ENCODE data around the gene CDS1. TPM values are rescaled to one million over a fixed set of nuclear protein-coding genes. Genes with fewer than 3 reads are reported as not detected.

The CDS1 gene
- total RNA-seq, 2 donors from 2014 or later: 0.47 to 0.76 TPM

DNA sequence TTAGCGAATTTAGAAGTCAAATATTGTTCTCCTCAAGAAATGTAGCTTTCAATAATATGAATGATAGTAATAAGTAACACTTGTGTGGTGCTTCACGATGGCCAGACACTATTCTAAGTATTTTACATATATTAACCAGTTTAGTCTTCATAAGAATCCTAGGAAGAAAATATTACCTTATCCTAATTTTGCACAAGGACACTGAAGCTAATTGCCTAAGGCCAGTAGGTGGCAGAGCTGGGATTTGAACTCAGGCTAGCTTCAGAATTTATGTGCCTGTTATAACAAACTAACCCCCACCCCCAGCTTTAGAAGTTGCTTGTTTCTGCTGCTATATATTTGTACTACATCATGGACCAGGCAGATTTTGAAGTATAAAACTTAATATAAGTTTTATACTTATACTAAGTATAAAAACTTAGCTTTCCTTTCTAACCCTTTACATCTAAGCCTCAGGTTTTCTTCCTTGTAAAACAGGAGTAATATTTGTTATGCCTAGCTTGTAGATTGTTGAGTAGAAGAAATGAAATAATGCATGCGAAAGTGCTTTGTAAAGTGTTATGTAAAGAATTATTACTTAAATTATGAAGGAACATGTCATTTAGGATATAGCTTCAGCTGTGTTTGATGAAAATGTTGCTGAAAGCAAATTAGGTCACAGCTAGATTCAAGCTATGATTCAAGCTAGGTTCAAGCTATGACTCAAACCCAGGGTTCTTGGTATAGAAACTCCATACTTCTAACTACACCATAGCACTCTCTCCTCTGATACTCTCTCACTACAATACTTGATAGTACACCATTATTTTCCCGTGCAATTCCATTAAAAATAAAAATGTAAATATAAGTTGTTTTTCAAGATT is 4.2 kb upstream of the CDS1 start:
- DNase-seq (no peak), ATAC-seq (no peak)
- no peak overlapping the region for H3K27ac Mint-ChIP-seq

DNA sequence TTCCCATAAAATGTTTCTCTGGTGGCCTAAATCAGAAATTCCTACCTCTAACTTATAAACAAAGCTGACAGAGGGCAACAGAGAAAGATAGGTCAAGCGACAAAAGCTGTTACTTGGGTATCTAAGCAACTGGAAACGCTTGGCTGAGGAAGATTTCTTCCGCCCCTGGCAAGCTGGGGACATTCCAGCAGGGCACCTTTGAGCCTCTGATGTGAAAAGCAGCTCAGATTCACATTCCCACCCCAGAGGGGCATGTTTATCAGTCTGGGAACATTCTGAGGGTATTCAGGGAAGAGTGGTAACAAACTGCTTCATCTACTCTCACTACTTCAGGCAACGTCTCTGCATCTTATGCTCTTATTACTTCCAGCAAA is 3.5 kb upstream of the CDS1 start:
- H3K27ac Mint-ChIP-seq: no peak overlapping the region
- H3K4me1 Mint-ChIP-seq: peaks cover 18% of the 10 kb centered on the region
- no peak for ATAC-seq
- H3K9me3 ChIP-seq (ENCODE audit: control insufficient read depth, low read length, poor library complexity, severe bottlenecking): no peaks in the 10 kb centered on the region
- H3K27me3 Mint-ChIP-seq: peaks cover 31% of the 10 kb centered on the region
- peaks cover 3% of the 10 kb centered on the region for H3K36me3 Mint-ChIP-seq (ENCODE audit: low read depth)
- H3K4me3 Mint-ChIP-seq: no peak overlapping the region
- DNase-seq: no peak

More for the DNA sequence above, 4.2 kb upstream of the CDS1 start:
- H3K9me3 ChIP-seq (ENCODE audit: control insufficient read depth, low read length, poor library complexity, severe bottlenecking): no peaks in the 10 kb centered on the region
- Mint-ChIP-seq H3K36me3 (ENCODE audit: low read depth) (no peaks in the 10 kb centered on the region), H3K27me3 (peaks cover 31% of the 10 kb centered on the region), H3K4me3 (no peak overlapping the region), H3K4me1 (peaks cover 12% of the 10 kb centered on the region)

DNA sequence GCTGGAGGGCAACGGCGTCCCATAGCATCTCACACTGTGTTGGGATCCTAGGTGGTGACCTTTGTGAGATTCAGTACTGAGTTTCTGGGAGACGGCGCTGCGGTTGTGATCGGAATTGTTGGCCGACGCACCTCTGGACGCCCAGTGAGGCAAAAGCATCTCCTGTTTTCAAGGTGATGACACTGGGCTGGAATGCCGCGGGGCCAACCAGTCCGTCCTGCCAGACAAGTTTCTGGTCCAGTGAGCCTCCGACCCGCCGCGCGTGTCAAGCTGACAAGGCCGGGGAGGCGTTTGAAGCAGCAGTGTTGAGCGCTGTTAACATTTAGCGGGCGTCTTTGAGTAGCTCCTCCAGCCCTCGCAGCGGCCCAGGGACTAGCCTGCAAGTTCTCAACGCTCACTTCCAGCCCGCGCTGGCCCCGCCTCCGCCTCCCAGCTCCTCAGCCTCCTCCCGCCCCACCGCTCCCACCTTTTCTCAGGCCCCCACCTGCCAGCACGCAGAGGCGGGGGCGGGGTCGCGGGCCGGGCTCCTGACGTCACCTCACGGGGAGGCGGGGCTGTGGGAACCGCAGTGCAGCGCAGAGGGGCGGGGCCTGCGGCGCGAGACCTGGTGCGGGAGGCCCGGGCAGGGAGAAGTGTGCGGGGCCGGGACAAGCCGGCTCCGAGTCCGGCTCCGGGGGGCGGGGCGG is 482 bp upstream of the CDS1 start:
- H3K27me3 Mint-ChIP-seq: peaks cover 40% of the 10 kb centered on the region
- peaks cover 19% of the 10 kb centered on the region for H3K4me1 Mint-ChIP-seq
- peak; percentile 88 for ATAC-seq
- H3K9me3 ChIP-seq (ENCODE audit: control insufficient read depth, low read length, poor library complexity, severe bottlenecking): no peaks in the 10 kb centered on the region
- peak overlapping the region; percentile 76 for H3K27ac Mint-ChIP-seq
- peaks cover 3% of the 10 kb centered on the region for H3K36me3 Mint-ChIP-seq (ENCODE audit: low read depth)
- H3K4me3 Mint-ChIP-seq: peak overlapping the region; percentile 92
- DNase-seq: peak; percentile 87 to 94 (median 91)

DNA sequence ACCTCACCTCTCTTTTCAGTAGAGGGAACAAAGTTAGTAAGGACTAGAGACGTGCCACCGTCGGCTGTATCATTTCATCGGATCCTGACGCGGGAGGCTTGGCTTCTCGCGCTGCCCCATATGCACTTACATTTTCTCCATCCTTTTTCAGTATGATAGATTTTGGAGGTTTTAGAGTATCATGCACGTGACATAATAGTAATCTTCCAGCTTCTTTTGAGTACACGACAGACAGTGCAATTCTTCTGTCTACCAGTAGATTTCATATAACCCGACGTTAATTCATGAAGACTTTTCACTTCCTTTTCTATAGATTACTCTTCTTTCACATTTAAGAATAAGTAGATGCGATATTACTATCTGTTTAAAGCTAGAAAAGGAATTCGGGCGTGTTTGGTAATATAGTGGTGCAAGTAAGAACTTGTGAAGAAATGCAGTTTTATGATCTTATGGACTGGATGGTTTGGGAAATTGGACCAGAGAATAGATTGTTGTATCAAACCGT is 1.0 kb downstream of the CDS1 start:
- peak overlapping the region; percentile 32 for H3K27ac Mint-ChIP-seq
- DNase-seq (no peak), ATAC-seq (no peak)
- H3K4me1 Mint-ChIP-seq: peaks cover 19% of the 10 kb centered on the region
- peak overlapping the region; percentile 92 for H3K4me3 Mint-ChIP-seq
- H3K27me3 Mint-ChIP-seq: peaks cover 35% of the 10 kb centered on the region
- H3K9me3 ChIP-seq (ENCODE audit: control insufficient read depth, low read length, poor library complexity, severe bottlenecking): no peaks in the 10 kb centered on the region
- peaks cover 3% of the 10 kb centered on the region for H3K36me3 Mint-ChIP-seq (ENCODE audit: low read depth)

DNA sequence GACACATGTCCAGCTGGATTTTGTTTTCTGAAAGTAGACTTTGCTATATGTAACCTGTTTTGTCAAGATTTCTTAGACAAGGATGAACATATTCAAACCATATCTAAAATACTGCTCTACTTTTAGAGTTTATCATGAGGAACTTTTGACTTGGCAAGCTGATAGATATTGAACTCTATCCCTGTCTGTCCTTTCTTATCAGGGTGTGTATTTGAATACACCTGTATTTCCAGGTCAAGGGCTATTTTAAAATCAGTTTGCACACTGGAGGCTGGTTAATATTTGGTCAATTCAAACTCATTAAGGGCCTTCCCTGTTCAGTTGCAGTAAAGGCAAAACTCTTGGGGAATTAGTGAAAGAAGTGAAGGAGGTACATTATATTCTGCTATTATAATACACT is 2.3 kb downstream of the CDS1 start:
- Mint-ChIP-seq H3K4me3 (no peak overlapping the region), H3K27me3 (peaks cover 41% of the 10 kb centered on the region), H3K36me3 (ENCODE audit: low read depth) (peaks cover 3% of the 10 kb centered on the region), H3K4me1 (peaks cover 19% of the 10 kb centered on the region), H3K27ac (no peak overlapping the region)
- no peaks in the 10 kb centered on the region for H3K9me3 ChIP-seq (ENCODE audit: control insufficient read depth, low read length, poor library complexity, severe bottlenecking)
- ATAC-seq: no peak
- DNase-seq: no peak

DNA sequence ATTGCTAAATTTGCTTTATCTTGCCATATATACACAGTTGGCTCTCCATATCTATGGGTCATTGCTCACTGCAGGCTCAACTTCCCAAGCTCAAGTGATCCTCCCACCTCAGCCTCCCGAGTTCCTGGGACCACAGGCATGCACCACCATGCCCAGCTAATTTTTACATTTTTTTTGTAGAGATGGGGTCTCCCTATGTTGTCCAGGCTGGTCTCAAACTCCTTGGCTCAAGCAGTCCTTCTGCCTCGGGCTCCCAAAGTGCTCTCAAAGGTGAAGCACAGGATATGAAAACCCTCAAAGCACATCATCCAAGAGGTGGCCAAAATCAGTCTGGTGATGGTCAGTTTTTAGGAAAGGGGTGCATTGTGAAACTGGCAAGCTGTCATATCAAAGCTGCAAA is 11.8 kb downstream of the CDS1 start:
- H3K9me3 ChIP-seq (ENCODE audit: control insufficient read depth, low read length, poor library complexity, severe bottlenecking): no peaks in the 10 kb centered on the region
- DNase-seq (no peak), ATAC-seq (no peak)
- H3K36me3 Mint-ChIP-seq (ENCODE audit: low read depth): no peaks in the 10 kb centered on the region
- no peaks in the 10 kb centered on the region for H3K4me1 Mint-ChIP-seq
- H3K27ac Mint-ChIP-seq: no peak overlapping the region
- H3K4me3 Mint-ChIP-seq: no peak overlapping the region
- H3K27me3 Mint-ChIP-seq: peaks cover 18% of the 10 kb centered on the region

DNA sequence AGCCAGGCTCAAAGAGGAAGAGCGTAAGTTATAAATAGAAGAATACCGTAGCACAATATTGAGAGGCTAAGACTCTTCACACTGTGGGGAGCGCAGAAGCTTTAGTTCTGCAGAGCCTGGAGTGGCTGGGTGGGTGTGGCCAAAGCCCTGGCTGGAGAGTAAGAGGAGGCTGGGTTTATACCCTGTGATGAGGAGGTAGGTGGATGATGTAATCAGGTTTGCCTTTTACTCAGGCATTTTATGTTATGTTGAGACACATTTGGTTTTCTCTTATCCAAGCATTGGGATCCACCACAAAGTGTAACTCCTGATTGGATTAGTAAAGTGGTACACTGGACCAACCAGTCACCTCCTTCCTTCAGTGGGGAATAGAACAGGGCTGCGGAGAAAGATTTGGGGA is 13.9 kb downstream of the CDS1 start:
- DNase-seq (no peak), ATAC-seq (no peak)
- H3K36me3 Mint-ChIP-seq (ENCODE audit: low read depth): no peaks in the 10 kb centered on the region
- no peaks in the 10 kb centered on the region for H3K4me1 Mint-ChIP-seq
- peaks cover 8% of the 10 kb centered on the region for H3K27me3 Mint-ChIP-seq
- H3K4me3 Mint-ChIP-seq: no peak overlapping the region
- H3K9me3 ChIP-seq (ENCODE audit: control insufficient read depth, low read length, poor library complexity, severe bottlenecking): no peaks in the 10 kb centered on the region
- no peak overlapping the region for H3K27ac Mint-ChIP-seq

DNA sequence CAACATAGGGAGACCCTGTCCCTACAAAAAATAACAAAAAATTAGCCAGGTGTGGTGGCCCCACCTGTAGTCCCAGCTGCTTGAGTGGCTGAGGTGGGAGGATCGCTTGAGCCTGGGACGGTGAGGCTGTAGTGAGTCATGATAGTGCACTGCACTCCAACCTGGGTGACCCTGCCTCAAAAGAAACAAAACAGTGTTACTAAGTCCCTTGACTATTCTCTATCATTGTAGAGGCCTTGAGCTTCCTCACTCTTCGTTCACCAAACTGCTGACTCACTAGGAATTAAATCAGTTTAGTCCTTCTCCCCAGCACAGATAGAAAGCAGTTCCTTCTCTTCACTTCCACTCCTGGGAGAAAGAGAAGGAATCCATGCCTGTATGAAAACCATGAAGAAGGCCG is 14.5 kb downstream of the CDS1 start:
- Mint-ChIP-seq H3K4me3 (no peak overlapping the region), H3K27ac (no peak overlapping the region), H3K27me3 (peaks cover 8% of the 10 kb centered on the region), H3K36me3 (ENCODE audit: low read depth) (no peaks in the 10 kb centered on the region), H3K4me1 (no peaks in the 10 kb centered on the region)
- DNase-seq (no peak), ATAC-seq (no peak)
- H3K9me3 ChIP-seq (ENCODE audit: control insufficient read depth, low read length, poor library complexity, severe bottlenecking): no peaks in the 10 kb centered on the region

DNA sequence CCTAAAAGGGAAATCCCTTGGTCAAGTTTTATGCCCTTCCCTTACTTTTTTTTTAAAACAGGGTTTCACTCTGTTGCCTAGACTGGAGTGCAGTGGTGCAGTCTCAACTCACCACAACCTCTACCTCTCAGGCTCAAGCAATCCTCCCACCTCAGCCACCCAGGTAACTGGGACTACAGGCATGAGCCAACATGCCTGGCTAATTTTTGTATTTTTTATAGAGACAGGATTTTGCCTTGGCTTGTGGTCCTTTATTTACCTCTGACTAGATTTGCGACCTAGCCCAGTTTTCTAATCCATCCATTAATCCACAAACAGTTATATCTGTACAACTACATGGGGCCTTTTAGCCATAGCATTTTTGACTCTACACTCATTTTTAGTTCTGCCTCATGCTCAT is 23.7 kb downstream of the CDS1 start:
- ATAC-seq (no peak), DNase-seq (no peak)
- no peak overlapping the region for H3K27ac Mint-ChIP-seq
- H3K9me3 ChIP-seq (ENCODE audit: control insufficient read depth, low read length, poor library complexity, severe bottlenecking): no peaks in the 10 kb centered on the region
- no peak overlapping the region for H3K4me3 Mint-ChIP-seq
- H3K27me3 Mint-ChIP-seq: no peaks in the 10 kb centered on the region
- H3K36me3 Mint-ChIP-seq (ENCODE audit: low read depth): peaks cover 2% of the 10 kb centered on the region
- H3K4me1 Mint-ChIP-seq: no peaks in the 10 kb centered on the region

DNA sequence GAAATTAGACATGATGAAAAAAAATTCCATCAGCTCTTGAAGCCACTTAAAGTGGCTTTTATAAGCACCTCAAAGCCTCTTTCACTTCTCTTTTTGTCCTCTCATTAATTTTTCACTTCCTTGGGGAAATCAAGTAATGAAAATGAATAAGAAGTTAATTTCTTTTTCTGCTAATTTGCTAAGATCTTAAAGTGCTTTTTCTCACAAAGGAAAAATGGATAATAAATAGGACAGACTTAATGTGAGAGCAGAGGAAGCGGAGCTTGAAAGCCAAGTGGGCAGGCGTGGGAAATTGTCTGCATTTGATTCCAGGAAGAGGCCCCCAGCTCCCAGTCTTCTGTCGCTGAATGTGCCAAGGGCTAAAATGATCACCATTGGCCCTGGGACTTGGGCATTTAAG is 28.6 kb downstream of the CDS1 start:
- no peaks in the 10 kb centered on the region for H3K9me3 ChIP-seq (ENCODE audit: control insufficient read depth, low read length, poor library complexity, severe bottlenecking)
- Mint-ChIP-seq H3K27ac (no peak overlapping the region), H3K4me1 (no peaks in the 10 kb centered on the region), H3K36me3 (ENCODE audit: low read depth) (peaks cover 2% of the 10 kb centered on the region), H3K27me3 (no peaks in the 10 kb centered on the region), H3K4me3 (no peak overlapping the region)
- DNase-seq (no peak), ATAC-seq (no peak)

DNA sequence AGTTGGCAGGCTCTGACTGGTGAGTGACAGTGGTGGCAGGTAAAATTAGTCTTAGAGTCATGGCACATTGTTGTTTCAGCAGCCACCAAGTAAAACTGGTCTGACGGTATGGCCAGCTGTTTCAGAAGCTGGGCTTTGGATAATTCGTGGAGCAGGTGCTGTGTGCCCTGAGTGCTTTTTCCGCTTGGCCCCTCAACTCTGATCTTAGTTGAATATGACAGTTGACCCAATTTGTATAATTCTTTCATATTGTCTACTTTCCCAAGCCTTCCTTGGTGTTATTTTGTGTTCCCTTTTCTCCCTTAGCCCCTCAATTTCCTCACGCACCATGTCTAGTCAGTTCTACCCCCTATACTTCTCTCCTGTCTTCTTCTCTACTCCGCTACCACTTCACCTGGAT is 32.0 kb downstream of the CDS1 start:
- no peak overlapping the region for H3K27ac Mint-ChIP-seq
- no peaks in the 10 kb centered on the region for H3K36me3 Mint-ChIP-seq (ENCODE audit: low read depth)
- ATAC-seq: no peak

DNA sequence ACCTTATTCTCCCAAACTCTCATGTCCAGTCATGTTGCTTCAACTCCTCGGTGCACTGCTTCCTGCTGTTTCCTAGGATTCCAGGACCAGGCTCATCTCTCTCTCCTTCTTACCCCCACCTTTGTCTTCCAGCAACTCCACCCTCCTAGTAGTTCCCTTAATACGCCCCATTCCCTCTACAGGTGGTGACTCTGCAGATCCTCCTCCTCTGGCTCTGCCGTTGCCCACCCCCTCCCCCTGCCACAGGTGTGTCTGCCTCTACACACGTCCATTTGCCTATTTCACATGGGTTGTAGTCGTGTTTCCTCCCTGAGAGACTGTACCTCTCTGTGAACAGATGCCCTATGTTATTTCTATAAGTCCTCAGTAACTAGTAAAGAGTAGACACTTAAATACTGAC is 32.4 kb downstream of the CDS1 start:
- H3K4me3 Mint-ChIP-seq: no peak overlapping the region
- no peaks in the 10 kb centered on the region for H3K9me3 ChIP-seq (ENCODE audit: control insufficient read depth, low read length, poor library complexity, severe bottlenecking)
- H3K36me3 Mint-ChIP-seq (ENCODE audit: low read depth): no peaks in the 10 kb centered on the region
- no peak overlapping the region for H3K27ac Mint-ChIP-seq
- no peaks in the 10 kb centered on the region for H3K4me1 Mint-ChIP-seq
- no peak for ATAC-seq
- H3K27me3 Mint-ChIP-seq: no peaks in the 10 kb centered on the region
- DNase-seq: no peak

More for the DNA sequence above, 32.0 kb downstream of the CDS1 start:
- DNase-seq: no peak
- Mint-ChIP-seq H3K4me3 (no peak overlapping the region), H3K4me1 (no peaks in the 10 kb centered on the region), H3K27me3 (no peaks in the 10 kb centered on the region)
- no peaks in the 10 kb centered on the region for H3K9me3 ChIP-seq (ENCODE audit: control insufficient read depth, low read length, poor library complexity, severe bottlenecking)

DNA sequence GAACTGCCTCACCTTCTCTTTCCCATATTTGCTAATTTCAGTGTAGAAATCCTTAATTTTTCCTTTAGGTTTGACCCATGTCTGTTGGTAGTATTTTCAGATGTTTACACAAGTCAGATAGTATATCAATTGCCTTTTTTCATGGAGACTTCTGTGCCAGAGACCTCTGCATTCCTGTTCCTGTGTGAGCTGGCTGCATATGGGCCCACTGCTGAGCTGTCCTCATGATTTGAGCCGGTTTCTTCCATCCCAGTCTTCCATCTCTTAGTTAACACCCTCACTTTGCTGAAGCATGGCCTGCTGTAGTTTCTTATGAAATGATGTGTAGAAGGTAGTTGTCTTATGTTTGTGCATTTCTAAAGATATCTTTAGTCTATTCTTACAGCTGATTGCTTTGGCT is 40.0 kb downstream of the CDS1 start:
- no peak for DNase-seq
- Mint-ChIP-seq H3K27ac (no peak overlapping the region), H3K36me3 (ENCODE audit: low read depth) (no peaks in the 10 kb centered on the region), H3K27me3 (no peaks in the 10 kb centered on the region), H3K4me3 (no peak overlapping the region), H3K4me1 (no peaks in the 10 kb centered on the region)
- ATAC-seq: no peak
- H3K9me3 ChIP-seq (ENCODE audit: control insufficient read depth, low read length, poor library complexity, severe bottlenecking): no peaks in the 10 kb centered on the region

All from T-helper 17 cell (primary cell).